Smooth muscle cell of the brain vasculature (primary cell): ENCODE data around the gene ADAMTS17.

Source experiments
- DNase-seq: peaks from one replicate; pipeline ENCODE4 v3.0.0-alpha.2; 2012; ENCODE audit warnings: low read depth, low spot score

Gene ADAMTS17

DNA sequence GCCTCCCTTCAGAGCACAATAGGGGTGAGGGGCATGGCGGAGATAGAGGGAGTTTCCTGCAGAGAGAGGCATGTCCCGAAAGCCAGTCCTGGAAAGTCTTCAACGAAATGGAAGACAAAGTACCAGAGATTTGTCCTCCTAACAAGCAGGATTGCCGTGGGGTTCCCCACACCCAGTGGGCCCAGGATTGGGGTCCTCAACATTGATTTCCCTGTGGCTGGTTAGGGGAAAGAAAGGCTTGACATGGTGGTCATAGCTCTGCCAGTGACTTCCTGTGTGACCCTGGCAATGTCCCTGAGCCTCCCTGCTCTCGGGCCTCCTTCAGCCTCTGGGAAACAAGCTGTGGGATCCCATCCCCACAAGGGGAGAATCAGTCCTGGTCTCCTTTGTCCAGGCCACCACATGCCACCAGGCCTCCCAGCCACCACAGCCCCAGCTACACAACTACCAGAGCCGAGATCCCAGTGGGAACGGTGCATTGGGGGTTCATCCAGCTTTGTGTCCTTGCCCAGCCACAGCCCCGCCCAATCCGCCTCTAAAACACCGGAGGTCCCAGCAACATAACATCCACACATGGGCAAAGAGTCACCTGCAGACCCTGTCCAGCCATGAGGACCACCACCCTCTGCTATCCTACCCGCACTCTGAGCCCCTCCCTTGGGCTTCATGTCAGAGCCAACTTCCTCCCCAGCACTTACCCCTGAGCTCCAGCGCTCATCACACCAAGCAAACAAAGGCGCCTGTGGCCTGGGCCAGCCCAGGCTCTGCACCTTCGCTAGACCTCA, 63.0 kb downstream of the ADAMTS17 start:
- no peak for DNase-seq

DNA sequence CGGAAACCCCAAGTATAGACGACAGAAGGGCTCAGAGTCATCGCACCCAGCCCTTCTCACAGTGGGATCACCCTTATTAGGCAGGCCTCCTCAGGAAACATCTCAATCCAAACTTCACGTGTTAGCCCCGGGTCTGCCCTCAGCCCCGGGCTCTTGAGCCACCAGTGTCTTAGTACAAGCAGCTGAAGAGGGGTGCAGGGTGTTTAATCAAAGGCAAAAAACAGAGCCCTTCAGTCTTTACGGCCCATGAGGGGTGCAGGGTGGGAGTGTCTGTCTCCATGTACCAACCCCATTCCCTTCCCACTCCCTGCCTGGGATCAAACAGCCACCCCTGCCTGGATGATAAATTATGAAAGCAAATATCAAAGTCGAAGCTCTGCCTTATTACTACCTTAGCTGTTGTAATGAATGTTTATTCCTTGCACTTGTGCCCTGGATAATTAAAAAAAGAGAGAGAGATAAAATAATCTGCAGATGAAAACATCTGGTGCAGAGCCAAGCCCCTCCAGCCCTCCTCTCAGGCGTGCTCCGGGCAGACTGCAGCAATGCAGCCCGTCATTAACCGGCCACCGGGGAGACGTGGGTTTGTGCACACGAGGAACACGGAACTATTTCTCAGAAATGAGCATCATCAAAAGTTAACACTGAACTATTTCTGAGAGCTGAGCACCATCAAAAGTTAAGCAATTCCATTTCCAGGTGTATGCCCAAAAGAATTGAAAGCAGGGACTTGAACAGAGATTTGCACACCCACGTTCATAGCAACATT, 64.5 kb downstream of the ADAMTS17 start:
- no peak for DNase-seq

DNA sequence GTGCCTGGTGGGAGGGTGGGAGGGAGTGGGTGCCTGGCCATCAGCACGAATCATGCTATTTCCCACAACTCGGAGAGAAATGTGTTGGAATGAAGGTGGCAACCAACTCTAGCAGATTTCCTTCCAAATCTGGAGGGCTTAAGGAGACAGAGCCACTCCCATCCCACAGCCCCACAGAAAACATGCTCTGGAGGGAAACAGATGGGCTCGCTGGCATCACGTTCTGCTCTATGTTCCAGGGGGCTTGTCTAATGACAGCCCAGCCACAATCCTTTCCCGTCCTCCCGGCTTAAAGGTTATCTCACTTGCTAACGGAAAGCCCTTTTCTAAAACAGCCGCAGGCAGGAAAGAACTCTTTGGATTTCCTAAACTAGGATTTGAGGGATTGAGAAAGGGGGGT, 65.3 kb downstream of the ADAMTS17 start:
- no peak for DNase-seq

DNA sequence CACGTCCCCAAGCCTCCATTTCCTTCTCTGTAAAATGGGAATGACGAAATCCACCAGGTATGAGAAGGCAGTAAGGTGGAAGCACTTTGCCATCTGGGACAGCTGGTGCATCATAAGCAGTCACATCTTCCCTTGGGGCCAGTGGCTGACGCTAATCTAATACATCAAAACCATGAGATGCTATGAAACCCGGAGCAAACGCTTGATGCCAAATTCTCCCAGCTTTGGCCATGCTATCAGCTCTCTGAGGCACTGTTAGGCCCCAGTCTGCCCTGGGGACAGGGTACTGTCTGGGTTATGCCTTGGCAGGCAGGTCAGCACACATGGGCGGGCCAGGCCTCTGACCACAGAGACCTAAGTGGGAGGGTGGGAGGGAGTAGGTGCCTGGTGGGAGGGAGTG, 66.1 kb downstream of the ADAMTS17 start:
- DNase-seq, result no peak

DNA sequence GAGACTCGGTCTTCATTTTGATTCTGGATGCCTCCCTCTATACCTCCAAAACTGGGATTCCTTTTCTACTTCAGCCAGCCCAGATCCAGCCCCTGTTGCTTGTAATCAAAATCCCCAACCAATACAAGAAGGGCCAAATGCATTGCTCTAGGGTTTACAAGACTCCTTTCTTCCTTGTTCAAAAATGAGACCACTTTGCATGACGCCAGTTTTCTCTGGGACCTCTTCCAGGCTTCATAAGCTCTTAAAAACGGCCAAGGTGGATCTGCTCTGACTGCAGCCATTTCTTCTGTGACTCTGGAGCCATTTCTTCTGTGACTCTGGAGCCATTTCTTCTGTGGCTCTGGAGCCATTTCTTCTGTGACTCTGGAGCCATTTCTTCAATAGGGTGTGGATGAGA, 71.9 kb downstream of the ADAMTS17 start:
- DNase-seq, result no peak

DNA sequence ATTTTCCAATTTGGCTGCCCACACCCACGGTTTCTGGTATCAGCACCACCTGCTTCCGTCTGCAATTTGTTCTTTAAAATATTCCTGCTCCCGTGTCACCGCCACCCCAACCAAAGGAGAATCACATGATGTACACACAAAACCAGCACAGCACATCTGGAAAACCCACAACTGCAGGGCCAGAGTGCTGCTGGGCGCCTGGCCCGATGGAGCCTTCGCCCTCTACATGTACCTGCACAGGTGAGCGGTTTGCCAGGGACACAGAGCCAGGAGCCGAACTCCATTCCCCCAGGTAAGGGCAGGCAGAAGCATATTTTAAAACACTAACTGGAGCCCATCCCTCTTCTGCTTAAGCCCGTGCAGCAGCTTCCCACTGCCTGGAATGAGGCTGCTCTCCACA, 75.6 kb downstream of the ADAMTS17 start:
- no peak for DNase-seq

DNA sequence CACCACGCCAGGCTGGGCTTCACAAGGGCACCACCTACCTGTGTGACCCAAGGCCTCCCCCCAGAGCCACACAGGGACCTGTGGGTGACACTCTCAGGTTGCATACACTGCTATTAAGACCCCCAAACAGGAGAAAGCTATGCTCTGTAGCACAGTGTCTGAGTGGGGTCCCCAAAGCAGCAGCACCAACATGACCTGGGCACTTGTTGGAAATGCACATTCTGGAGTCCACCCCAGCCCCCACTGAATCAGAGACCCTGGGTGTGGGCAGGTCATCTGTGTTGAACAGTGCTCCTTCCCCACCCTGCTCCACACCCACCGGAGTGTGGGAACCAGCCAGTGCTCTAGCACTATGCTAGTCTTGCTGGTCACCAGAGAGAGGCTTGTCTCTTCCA, 76.1 kb downstream of the ADAMTS17 start:
- DNase-seq, result no peak

DNA sequence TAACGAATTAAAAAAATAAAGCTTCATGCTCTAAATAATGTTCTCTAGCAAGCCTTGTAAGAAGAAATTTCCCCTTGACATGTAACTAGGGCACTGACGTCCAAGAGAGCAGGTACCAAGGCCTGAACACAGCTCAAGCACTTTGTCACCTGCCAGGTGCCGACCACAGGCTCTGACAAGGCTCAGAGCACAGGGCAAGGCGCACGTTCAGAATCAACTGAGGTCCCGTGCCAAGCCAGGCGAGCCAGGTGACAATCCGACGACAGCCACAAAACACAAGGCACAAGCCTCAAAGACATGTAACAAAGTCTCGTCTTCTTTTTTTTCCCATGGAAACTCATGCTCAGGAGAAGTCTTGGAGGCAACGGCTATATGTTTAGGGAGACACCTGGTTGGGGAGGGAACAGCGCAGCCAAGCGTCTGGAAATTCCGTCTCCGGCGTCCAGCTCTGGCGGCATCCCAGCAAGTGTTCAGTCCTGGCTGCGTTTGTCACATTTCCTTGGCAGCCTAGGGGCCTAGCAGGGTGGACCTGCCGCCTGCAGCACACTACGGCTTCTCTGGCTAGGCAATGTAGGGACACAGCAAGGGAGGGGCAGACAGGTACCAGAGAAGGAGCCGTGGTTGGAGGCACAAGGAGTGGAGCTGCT, 76.7 kb downstream of the ADAMTS17 start:
- no peak for DNase-seq

DNA sequence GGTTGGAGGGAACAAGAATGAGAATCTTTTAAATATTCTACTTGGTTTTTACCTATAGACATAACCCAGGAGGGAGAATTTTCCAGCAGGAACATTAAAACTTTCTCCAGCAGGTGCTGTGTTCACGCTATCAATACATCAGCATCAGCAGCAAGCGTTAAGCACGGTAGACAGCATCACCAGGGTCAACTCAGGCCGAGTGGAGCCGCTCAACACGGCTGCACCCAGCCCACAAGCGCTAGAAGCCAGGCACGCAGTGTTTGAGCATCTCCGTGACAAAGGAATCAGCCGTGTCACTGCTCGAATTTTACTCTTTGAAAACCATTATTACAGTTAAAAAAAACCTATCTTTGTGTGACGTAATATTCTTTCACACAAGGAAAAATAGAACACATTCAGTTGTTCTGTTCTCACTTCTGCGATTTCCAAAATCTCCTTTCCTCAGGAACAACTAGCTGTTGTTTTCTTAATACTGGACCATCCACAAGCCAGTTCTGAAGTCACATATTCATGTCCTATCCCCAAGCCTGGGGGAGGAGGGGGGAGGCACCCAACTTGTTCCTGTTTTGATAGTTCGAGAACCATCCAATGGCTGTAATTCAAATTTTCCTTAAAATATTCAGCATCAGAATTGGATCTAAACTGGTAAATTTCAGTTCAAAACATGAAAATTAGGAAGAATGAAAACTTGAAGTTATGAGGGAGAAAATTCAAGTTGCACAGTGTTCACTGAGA, 77.9 kb downstream of the ADAMTS17 start:
- DNase-seq, result no peak

DNA sequence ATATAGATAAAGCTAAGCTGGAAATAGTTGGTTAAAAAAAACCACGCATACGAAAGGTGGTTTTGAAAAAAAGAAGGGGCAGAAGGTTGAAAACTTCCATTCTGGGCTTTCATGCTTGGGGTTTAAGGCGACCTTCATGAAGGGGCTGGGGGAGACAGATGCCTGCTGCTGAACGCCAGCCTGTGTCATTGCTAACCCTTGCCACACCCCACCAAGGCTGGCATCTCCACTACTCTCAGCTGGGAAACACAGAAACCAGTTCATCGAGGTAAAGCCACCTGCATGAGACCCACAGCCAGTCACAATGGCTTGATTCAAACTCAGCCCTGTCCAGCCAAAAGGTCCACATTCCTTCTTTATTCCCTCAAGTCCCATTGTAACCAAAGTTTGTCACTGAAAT, 78.7 kb downstream of the ADAMTS17 start:
- DNase-seq, result no peak

DNA sequence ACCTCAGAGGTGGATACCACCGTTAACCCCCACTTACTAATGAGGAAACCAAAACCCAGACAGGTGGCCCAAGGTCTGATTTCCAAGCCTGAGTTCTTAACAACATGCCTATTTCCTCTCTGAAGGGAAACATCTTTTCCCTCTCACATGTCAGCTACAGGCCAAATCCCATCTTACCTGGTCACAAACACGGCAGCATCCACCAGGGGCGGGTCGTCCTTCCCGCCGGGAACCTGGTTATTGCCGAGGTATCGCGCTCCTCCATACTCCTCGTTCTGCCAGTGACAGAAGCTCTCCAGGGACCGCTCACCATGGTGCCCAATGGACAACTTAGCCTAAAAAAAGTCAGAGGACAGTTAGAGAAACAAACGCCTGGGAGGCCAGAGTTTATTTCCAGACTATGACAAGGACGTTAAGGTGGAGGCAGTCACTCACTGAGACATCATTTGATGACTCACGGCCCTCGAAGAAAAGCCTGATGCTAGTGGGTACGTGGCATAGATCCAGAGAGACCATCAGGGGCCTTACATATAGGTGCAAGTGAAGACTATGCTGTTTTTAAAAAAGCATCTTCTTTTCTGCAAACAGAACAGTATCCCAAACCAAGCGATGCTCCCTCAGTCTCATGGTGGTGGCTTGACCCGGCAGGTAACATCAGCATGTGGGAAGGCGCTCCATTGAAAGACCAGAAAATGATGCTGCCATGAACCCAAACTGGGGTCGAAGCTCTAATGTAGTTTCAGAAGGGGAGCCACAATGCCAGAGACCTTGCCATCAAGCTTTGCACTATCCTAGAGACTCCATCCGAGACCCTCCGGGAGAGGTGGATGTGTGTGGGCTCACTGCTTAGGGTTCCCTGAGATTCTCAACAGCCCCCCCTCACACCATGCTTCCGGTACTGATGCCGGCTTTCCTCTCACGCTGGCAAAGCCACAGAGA, 80.2 kb downstream of the ADAMTS17 start:
- DNase-seq, result no peak

DNA sequence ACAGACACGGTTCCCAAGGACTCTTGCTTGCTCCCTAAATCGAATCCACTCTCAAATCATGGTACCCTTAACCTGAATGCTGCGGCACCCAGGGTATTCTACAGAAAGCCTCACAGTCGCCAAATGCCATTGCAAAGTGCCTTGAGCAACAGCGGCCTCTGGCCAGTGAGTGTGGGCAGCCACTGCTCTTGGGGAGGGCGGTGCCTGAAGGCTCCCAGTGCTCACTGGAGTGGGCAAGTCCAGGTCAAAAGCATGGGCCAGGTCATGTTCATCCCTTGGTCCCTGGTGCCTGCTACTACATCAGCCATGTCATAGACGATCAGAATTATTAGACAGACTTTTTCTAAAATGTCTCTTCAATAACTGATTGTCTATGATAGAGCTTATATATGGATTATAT, 82.5 kb downstream of the ADAMTS17 start:
- no peak for DNase-seq

DNA sequence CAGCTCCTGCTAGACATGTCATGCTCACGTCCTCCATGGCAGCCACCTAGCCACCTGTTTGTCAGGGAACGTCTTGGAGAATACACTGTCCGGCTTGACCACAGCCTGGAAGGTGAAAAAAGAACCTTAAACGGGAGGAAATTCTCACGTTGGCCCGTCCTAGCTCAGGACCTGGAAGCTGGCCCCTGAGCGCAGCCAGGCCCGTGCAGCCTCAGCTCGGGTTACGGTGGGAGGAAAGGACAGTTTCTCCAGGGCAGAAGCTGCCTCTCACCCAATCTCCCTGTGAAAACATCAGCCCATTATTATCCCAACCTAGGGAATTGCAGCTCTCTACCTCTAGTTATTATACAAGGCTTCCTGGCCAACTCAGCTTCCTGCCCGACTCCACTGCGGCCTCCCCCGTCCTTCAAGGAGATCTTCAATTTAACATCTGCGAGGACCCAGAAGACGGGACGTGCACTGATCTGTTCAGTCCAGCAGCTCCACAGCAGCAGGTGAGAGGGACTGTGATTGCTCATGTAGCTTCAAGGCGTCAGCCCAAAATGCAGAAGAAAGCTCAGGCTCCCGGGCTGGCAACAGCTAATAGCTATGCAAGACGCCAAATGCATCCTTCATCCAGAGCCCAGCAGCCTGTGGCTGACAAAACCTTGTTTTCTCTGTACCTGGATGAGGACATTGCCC, 84.7 kb downstream of the ADAMTS17 start:
- DNase-seq, result no peak

DNA sequence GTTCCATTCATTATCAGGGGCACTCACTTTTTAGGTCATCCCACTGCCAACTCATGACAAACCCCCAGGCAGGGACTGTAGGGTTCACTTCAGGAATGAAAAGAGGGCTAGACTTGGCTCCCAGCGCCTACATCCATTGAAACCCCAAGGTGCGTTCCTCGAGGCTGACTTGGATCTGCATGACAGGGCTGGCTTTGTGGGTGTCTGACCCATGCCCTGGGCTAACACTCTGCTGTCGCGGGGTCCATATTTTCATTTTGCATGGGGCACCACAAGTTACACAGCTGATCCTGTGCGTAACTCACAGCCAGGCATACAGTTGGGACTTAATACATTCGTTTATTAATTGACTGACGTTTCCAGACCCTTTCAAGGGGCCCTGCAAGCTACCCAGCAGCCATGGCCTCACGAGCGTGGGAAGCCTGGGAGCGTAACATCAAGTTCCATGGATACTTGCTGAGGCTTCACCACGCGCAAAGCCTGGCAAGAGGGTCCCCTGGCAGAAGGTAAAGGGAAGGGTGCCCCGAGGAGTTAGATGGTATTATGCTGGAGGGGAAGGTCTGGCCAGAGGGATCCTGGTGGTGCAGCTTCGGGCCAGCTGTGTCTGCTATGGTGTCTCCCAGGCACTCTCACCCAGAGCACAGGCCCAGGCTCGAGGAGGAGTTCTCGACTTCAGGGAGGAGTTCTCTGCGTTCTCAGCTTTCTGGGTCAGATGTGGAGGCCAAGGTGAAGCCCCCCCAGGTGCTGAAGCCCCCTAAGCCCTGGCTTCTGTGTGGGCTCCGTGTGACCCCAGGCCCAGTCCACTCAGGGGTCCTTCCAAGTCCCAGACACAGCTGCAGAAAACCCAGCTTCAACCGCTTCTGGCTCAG, 85.4 kb downstream of the ADAMTS17 start:
- no peak for DNase-seq

DNA sequence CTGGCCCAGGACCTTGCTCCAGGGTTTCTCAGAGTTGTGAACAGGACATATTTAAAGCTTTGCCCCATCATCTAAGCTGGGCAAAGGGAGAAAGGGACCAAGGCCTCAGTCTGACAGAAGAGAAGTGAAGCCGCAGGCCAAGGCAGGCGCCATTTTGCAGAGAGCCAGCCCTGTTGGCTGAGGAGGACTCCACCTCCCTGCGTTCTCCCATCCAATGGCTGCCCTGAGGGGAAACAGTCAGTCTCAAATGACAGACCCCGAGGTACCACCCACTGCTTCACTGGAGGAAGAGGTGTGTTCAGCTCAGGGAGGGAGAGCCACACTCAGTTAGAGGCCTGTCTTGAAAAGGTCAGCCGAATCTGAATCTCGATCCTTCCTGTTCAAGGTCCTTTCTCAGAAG, 86.1 kb downstream of the ADAMTS17 start:
- DNase-seq, result no peak

DNA sequence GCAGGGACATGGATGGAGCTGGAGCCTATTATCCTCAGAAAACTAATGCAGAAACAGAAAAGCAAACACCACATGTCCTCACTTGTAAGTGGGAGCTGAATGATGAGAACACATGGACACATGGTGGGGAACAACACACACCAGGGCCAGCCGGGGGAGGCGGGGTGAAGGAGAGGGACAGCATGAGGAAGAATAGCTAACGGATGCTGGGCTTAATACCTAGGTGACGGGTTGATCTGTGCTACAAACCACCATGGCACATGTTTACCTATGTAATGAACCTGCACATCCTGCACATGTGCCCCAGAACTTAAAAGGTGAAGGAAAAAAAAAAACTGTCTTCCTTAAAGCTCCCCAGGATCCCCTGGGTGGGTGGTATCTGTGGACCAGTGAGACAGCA, 87.1 kb downstream of the ADAMTS17 start:
- DNase-seq, result no peak

DNA sequence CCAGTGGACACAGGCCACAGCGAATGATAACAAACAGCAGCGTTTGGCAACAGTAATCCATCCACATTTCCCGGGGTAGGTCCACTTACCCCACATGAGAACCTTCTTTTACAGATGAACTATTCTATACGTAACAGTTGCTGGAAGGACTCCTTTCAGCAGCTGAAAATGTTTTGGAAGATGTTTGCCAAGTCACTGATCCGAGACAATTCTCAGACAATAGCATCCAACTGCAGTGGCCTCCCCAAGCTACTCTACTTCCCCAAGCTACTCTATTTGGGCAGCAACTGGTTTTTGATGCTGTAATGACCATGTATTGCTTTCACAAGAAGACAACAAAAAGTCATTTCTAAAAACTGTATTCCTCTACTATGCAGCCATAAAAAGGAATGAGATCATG, 87.5 kb downstream of the ADAMTS17 start:
- DNase-seq, result no peak

DNA sequence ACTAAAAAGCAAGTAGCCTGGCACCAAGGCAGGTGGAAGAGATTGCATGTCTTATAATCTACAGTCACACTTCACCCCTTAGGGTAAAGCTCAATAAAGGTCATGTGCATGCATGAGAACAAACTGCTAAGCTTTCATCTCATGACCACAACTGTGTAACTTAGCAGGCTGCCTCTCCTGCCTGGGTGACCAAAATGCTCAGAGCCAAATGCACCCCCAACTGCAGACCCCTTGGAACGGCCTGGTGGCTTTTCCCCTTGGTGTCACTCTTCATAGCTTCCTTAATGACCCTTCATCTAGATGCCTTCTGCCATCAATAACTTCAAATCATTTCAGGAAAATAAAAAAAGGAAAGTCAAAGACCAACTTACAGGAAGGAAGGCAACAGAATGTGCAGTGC, 88.1 kb downstream of the ADAMTS17 start:
- DNase-seq, result no peak

DNA sequence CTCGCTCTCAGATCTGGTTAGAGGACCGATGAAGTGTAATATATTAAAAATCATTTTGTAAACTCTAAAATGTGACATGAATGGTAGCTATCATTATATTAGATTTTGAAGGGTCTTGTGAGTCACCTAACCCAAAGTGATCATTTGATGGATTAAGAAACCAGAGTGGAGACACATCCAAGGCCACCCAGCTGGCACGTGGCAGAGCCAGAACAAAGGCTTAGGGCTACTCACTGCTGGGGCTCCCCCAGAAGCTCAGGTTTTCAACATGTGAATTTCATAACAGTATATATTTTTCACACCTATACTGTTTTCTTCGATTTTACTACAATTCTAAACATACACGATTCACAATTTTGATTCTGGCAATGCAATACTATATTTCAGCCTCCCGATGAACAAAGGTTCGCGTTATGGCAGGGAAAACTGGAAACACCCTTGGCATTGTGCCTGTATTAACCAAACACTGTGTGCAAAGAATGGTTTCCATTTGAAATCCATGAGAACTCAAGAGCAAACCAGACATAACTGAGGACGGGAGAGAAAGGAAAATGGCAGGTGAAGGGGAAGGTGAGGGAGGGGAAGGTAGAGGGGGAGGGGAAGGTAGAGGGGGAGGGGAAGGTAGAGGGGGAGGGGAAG, 88.9 kb downstream of the ADAMTS17 start:
- DNase-seq, result no peak
